CD8-positive, alpha-beta memory T cell (primary cell): ENCODE measurements around the gene RAD51B. TPM values are rescaled to one million over a fixed set of nuclear protein-coding genes. Genes with fewer than 3 reads are reported as not detected.

Experiments used
- CTCF ChIA-PET: fragments of 350-600 bp; sonication (Branson Sonifier 250); formaldehyde crosslinking; loops from one replicate; lab custom pipeline; 2021; ENCODE audit warnings: antibody characterized with exemption; lab: Charles Lee
- POLR2A ChIA-PET: fragments of 350-600 bp; sonication (Branson Sonifier 250); formaldehyde crosslinking; loops from one replicate; lab custom pipeline; 2021; ENCODE audit warnings: antibody characterized with exemption; lab: Charles Lee
- DNase-seq, 5 donors: peaks; one replicate each; pipeline versions ENCODE4 v3.0.0 to v3.0.0-alpha.2; 2020 to 2022; ENCODE audit warnings: mixed read lengths in 1 of 5
- H3K27ac ChIP-seq: one replicate; pipeline ENCODE4 v1.7.0; 2013; ENCODE audit warnings: low read depth, mild to moderate bottlenecking, low read length, moderate library complexity
- H3K27me3 ChIP-seq: 2 replicates; pipeline ENCODE4 v1.7.0; 2013; ENCODE audit warnings: low read length, mild to moderate bottlenecking; ENCODE audit not compliant: insufficient read depth, poor library complexity, severe bottlenecking
- H3K36me3 ChIP-seq: 2 replicates; pipeline ENCODE4 v1.7.0; 2013; ENCODE audit warnings: mild to moderate bottlenecking, low read length, moderate library complexity; ENCODE audit not compliant: insufficient read depth
- H3K4me1 ChIP-seq: 2 replicates; pipeline ENCODE4 v1.7.0; 2013; ENCODE audit warnings: mild to moderate bottlenecking, low read length, moderate library complexity; ENCODE audit not compliant: insufficient read depth
- H3K4me3 ChIP-seq: 2 replicates; pipeline ENCODE4 v1.7.0; 2013; ENCODE audit warnings: mild to moderate bottlenecking, low read length
- H3K9me3 ChIP-seq: 2 replicates; pipeline ENCODE4 v1.7.0; 2013; ENCODE audit warnings: mild to moderate bottlenecking, low read length
- H3K27ac Mint-ChIP-seq, 8 donors: one replicate each; pipeline ENCODE4 v1.8.0; 2020 to 2021; ENCODE audit warnings: mixed read lengths in 8 of 8, mild to moderate bottlenecking in 6 of 8, inconsistent platforms in 3 of 8, moderate library complexity in 3 of 8
- H3K27me3 Mint-ChIP-seq, 2 donors: one replicate each; pipeline ENCODE4 v1.8.0; 2020 to 2021; ENCODE audit warnings: mixed read lengths in 2 of 2, mild to moderate bottlenecking in 1 of 2, moderate library complexity in 1 of 2
- H3K36me3 Mint-ChIP-seq, 3 donors: one replicate each; pipeline ENCODE4 v1.8.0; 2020 to 2021; ENCODE audit warnings: mixed read lengths in 3 of 3, inconsistent platforms in 1 of 3, mild to moderate bottlenecking in 1 of 3
- H3K4me1 Mint-ChIP-seq, 3 donors: one replicate each; pipeline ENCODE4 v1.8.0; 2020 to 2021; ENCODE audit warnings: mixed read lengths in 3 of 3, inconsistent platforms in 1 of 3, mild to moderate bottlenecking in 1 of 3
- H3K4me3 Mint-ChIP-seq, 7 donors: one replicate each; pipeline ENCODE4 v1.8.0; 2020 to 2021; ENCODE audit warnings: mixed read lengths in 7 of 7, mild to moderate bottlenecking in 6 of 7, moderate library complexity in 4 of 7, inconsistent platforms in 2 of 7
- H3K9me3 Mint-ChIP-seq, 5 donors: one replicate each; pipeline ENCODE4 v1.8.0; 2020 to 2022; ENCODE audit warnings: mixed read lengths in 5 of 5, mild to moderate bottlenecking in 3 of 5, moderate library complexity in 2 of 5, inconsistent platforms in 1 of 5
- polyA plus RNA-seq: library from polyadenylated mRNA; unstranded; fragments of 300-500 nt; fragmentation: Illumina TruSeq; gene quantifications from one replicate; pipeline ENCODE4 v1.2.3, GENCODE V29; 2021
- total RNA-seq, 2 experiments: library from RNA; stranded (reverse); gene quantifications; one replicate each; pipeline ENCODE4 v1.2.3, GENCODE V29; 2021

The RAD51B gene
- total and polyA plus RNA-seq, 3 experiments from 2014 or later, result 15.7 to 22.9 (median 17.4) TPM

GRCh38 chr14:68535404-68536017, 715.9 kb downstream of the RAD51B start:
- Mint-ChIP-seq H3K9me3 (peaks cover 9 to 12% (median 11%) of the 10 kb centered on the region in 5 donors), H3K4me1 (peaks cover 0 to 10% (median 6%) of the 10 kb centered on the region in 3 donors), H3K27ac (peak overlapping the region in 2 of 8 donors; percentile 13 to 80), H3K36me3 (peaks cover 0 to 8% (median 7%) of the 10 kb centered on the region in 3 donors), H3K27me3 (peaks cover 0 to 2% of the 10 kb centered on the region in 2 donors), H3K4me3 (no peak overlapping the region)
- Histone ChIP-seq H3K36me3 (no peaks in the 10 kb centered on the region), H3K9me3 (no peaks in the 10 kb centered on the region), H3K27ac (no peak overlapping the region), H3K4me3 (no peak overlapping the region), H3K27me3 (no peaks in the 10 kb centered on the region), H3K4me1 (no peaks in the 10 kb centered on the region)
- DNase-seq, result no peak
- CTCF ChIA-PET, result no interaction called here
- POLR2A ChIA-PET, result no interaction called here

DNA sequence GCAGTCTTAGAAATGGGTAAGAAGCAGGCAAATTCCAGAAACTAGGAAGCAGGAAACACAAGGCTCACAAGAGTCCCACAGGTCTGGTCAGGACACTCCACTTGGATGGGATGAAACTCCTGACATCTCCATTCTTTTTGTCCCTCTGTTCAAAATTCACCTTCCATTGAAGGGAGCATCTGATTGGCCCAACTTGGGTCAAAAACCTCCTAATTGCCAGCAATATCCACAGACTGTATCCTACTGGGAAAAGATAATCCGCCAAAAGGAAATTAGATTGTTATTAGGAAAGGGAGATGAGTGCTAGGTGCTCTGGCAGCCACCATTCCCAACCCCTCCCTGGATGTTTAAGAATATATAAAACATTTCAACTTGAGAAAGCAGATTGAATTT, 716.4 kb downstream of the RAD51B start:
- Histone ChIP-seq H3K9me3 (no peaks in the 10 kb centered on the region), H3K4me1 (no peaks in the 10 kb centered on the region), H3K36me3 (no peaks in the 10 kb centered on the region), H3K4me3 (no peak overlapping the region), H3K27me3 (no peaks in the 10 kb centered on the region), H3K27ac (no peak overlapping the region)
- CTCF ChIA-PET, result no interaction called here
- peaks cover 0 to 10% (median 6%) of the 10 kb centered on the region in 3 donors for H3K4me1 Mint-ChIP-seq
- H3K9me3 Mint-ChIP-seq, result peaks cover 5 to 8% (median 7%) of the 10 kb centered on the region in 5 donors
- H3K4me3 Mint-ChIP-seq, result no peak overlapping the region
- POLR2A ChIA-PET, result no interaction called here
- peaks cover 0 to 2% of the 10 kb centered on the region in 2 donors for H3K27me3 Mint-ChIP-seq
- DNase-seq, result no peak
- H3K36me3 Mint-ChIP-seq, result peaks cover 0 to 6% (median 5%) of the 10 kb centered on the region in 3 donors
- H3K27ac Mint-ChIP-seq, result peak overlapping the region in 1 of 8 donors; percentile 13

- Mint-ChIP-seq H3K27me3 (peaks cover 0 to 2% of the 10 kb centered on the region in 2 donors), H3K4me1 (peaks cover 0 to 10% (median 6%) of the 10 kb centered on the region in 3 donors), H3K9me3 (no peaks in the 10 kb centered on the region), H3K4me3 (no peak overlapping the region), H3K36me3 (peaks cover 0 to 6% (median 0%) of the 10 kb centered on the region in 3 donors), H3K27ac (peak overlapping the region in 2 of 8 donors; percentile 11 to 17)
- no peaks in the 10 kb centered on the region for H3K36me3 ChIP-seq
- no peaks in the 10 kb centered on the region for H3K4me1 ChIP-seq
- H3K27me3 ChIP-seq, result no peaks in the 10 kb centered on the region
- H3K4me3 ChIP-seq, result no peak overlapping the region
- no peak overlapping the region for H3K27ac ChIP-seq
- ChIA-PET CTCF (interaction anchor here (2.3 kb wide), 1 partner anchor 18 kb away, joined by 9 read pairs; no protein-coding TSS in a partner anchor), POLR2A (no interaction called here)
- H3K9me3 ChIP-seq, result no peaks in the 10 kb centered on the region
- DNase-seq, result no peak
Observed at GRCh38 chr14:68538639-68539038, 719.1 kb downstream of the RAD51B start.

DNA sequence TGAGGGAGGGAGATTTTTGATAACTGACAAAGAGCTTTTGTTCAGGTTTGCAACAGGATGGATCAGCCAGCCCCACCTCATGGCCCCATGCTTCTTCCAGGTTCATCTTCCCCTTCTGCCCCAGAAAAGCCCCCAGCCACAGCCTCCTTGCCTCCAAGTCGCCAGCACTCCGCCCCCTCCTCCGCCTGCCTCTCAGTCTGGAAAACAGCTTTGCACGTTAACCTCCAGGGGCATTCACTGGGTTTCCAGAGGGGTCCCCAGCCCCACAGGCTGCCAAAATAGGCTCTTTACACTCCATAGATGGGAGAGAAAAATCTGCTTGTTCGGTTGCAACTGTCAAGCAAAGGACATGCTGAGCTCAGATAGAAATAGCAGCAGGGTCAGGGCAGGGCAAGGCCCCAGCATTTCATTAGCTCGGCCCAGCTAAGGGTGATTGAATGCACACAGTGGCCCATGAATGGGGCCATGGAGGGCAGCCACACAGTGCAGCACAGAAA, 719.7 kb downstream of the RAD51B start:
- H3K27ac ChIP-seq, result no peak overlapping the region
- Mint-ChIP-seq H3K27me3 (peaks cover 0 to 2% of the 10 kb centered on the region in 2 donors), H3K9me3 (no peaks in the 10 kb centered on the region), H3K4me3 (no peak overlapping the region), H3K36me3 (no peaks in the 10 kb centered on the region), H3K27ac (no peak overlapping the region), H3K4me1 (peaks cover 0 to 3% (median 1%) of the 10 kb centered on the region in 3 donors)
- no peak for DNase-seq
- no peaks in the 10 kb centered on the region for H3K27me3 ChIP-seq
- CTCF ChIA-PET, result interaction anchor here (1.3 to 2.3 kb wide), 2 partner anchors 18 to 29 kb away, joined by 3 to 9 read pairs; no protein-coding TSS in a partner anchor
- POLR2A ChIA-PET, result no interaction called here
- H3K36me3 ChIP-seq, result no peaks in the 10 kb centered on the region
- H3K4me1 ChIP-seq, result no peaks in the 10 kb centered on the region
- no peak overlapping the region for H3K4me3 ChIP-seq
- H3K9me3 ChIP-seq, result no peaks in the 10 kb centered on the region

DNA sequence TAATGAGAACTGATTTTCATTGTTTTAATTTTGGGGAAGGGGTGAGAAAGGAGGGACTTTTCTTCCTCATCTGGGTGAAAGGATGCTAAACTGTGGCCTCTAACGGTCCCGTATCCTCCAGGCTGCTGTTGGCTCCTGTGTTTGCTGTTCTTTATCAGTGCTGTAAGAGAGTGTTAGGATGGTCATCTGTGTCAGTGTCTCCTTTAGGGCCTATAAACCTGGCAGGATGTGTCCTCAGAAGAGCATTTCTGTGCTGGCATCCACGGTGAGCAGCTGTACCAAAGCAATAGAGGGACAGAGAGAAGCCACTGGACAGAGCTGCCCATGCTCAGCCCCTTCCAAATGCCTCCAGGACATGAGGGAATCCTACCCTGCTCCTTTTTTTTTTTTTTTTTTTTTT, 720.2 kb downstream of the RAD51B start:
- H3K9me3 Mint-ChIP-seq, result no peaks in the 10 kb centered on the region
- H3K27ac ChIP-seq, result no peak overlapping the region
- ChIA-PET POLR2A (no interaction called here), CTCF (interaction anchor here (1.3 to 2.3 kb wide), 2 partner anchors 19 to 28 kb away, joined by 3 to 9 read pairs; no protein-coding TSS in a partner anchor)
- H3K36me3 ChIP-seq, result no peaks in the 10 kb centered on the region
- no peaks in the 10 kb centered on the region for H3K9me3 ChIP-seq
- no peak for DNase-seq
- H3K4me1 ChIP-seq, result no peaks in the 10 kb centered on the region
- H3K27ac Mint-ChIP-seq, result peak overlapping the region in 1 of 8 donors; percentile 71
- no peaks in the 10 kb centered on the region for H3K27me3 Mint-ChIP-seq
- H3K27me3 ChIP-seq, result no peaks in the 10 kb centered on the region
- no peak overlapping the region for H3K4me3 ChIP-seq
- H3K4me3 Mint-ChIP-seq, result no peak overlapping the region
- no peaks in the 10 kb centered on the region for H3K4me1 Mint-ChIP-seq
- no peaks in the 10 kb centered on the region for H3K36me3 Mint-ChIP-seq

DNA sequence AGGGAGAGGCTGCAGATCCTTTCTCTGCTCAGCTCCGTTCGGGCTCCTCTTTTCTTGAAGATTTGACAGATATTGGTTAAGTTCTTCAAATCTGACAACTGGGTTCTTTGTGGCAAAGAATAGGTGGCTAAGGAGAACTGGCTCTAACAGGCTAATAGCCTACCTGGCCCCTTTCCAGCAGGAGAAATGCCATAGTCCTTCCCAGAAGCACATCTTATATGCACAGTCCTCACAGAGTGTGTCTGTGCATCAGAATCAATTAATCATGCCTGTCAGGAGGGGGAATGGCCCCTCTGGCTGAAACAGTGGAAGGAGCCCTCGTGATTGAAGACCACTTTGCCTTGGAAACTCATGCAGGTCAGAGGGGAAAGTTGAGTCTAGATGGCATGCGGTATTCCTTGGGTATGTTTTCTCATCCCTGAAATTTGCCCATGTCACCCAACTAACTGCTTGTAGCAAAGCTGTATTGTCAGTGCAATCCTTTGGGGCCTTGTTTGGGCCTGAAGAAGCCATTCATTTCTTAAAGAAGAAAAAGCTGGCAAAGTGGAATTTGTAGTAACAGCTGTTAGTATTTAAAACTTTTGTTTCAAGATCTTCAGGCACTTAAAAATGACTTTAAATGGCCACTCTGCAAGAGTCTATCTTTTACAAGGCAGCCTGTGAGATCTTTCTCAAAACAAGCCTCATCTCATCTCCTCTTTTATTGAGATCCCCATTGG, 721.8 kb downstream of the RAD51B start:
- peaks cover 0 to 3% (median 0%) of the 10 kb centered on the region in 3 donors for H3K36me3 Mint-ChIP-seq
- no peaks in the 10 kb centered on the region for H3K9me3 ChIP-seq
- H3K4me3 Mint-ChIP-seq, result no peak overlapping the region
- no peak overlapping the region for H3K27ac Mint-ChIP-seq
- ChIA-PET POLR2A (interaction anchor here (0.6 kb wide), 1 partner anchor 27 kb away, joined by 3 read pairs; no protein-coding TSS in a partner anchor), CTCF (no interaction called here)
- no peaks in the 10 kb centered on the region for H3K4me1 ChIP-seq
- no peak for DNase-seq
- H3K9me3 Mint-ChIP-seq, result no peaks in the 10 kb centered on the region
- H3K4me3 ChIP-seq, result no peak overlapping the region
- H3K36me3 ChIP-seq, result no peaks in the 10 kb centered on the region
- no peaks in the 10 kb centered on the region for H3K4me1 Mint-ChIP-seq
- no peaks in the 10 kb centered on the region for H3K27me3 ChIP-seq
- no peaks in the 10 kb centered on the region for H3K27me3 Mint-ChIP-seq
- no peak overlapping the region for H3K27ac ChIP-seq

GRCh38 chr14:68542346-68542745, 722.8 kb downstream of the RAD51B start:
- Mint-ChIP-seq H3K4me3 (no peak overlapping the region), H3K4me1 (no peaks in the 10 kb centered on the region), H3K27ac (no peak overlapping the region), H3K27me3 (no peaks in the 10 kb centered on the region), H3K36me3 (peaks cover 0 to 3% (median 0%) of the 10 kb centered on the region in 3 donors), H3K9me3 (no peaks in the 10 kb centered on the region)
- Histone ChIP-seq H3K27ac (no peak overlapping the region), H3K4me3 (no peak overlapping the region), H3K4me1 (no peaks in the 10 kb centered on the region), H3K36me3 (no peaks in the 10 kb centered on the region), H3K9me3 (no peaks in the 10 kb centered on the region), H3K27me3 (no peaks in the 10 kb centered on the region)
- POLR2A ChIA-PET, result no interaction called here
- CTCF ChIA-PET, result no interaction called here
- DNase-seq, result no peak

- Mint-ChIP-seq H3K27ac (peak overlapping the region in 1 of 8 donors; percentile 59), H3K36me3 (peaks cover 0 to 3% (median 0%) of the 10 kb centered on the region in 3 donors), H3K27me3 (no peaks in the 10 kb centered on the region), H3K9me3 (no peaks in the 10 kb centered on the region), H3K4me3 (no peak overlapping the region), H3K4me1 (no peaks in the 10 kb centered on the region)
- Histone ChIP-seq H3K27me3 (no peaks in the 10 kb centered on the region), H3K27ac (no peak overlapping the region), H3K36me3 (no peaks in the 10 kb centered on the region), H3K4me3 (no peak overlapping the region), H3K9me3 (no peaks in the 10 kb centered on the region), H3K4me1 (no peaks in the 10 kb centered on the region)
- CTCF ChIA-PET, result no interaction called here
- DNase-seq, result no peak
- POLR2A ChIA-PET, result no interaction called here
Observed at GRCh38 chr14:68543516-68543915, 723.9 kb downstream of the RAD51B start.
